NCI-H460 (cell line): ENCODE results near the gene RBFA. TPM values are rescaled to one million over a fixed set of nuclear protein-coding genes. Genes with fewer than 3 reads are reported as not detected.
"Not testable (repeated sequence)": the region's sequence is repeated elsewhere in the genome, so short reads cannot be mapped to it uniquely, and the experiment has no call there.

Experiments
- DNase-seq: peaks from one replicate; pipeline ENCODE4 v3.0.0-alpha.2; 2016; ENCODE audit warnings: low read depth; ENCODE audit errors: extremely low read depth
- total RNA-seq: library from RNA; depleted of rRNA; stranded (reverse); fragments of >200 nt; shearing (Covaris generic); gene quantifications from 2 replicates; pipeline ENCODE4 v1.2.3, GENCODE V29; 2014

Gene RBFA
- total RNA-seq, 1 experiment from 2014 or later, result 29.4 TPM

DNA sequence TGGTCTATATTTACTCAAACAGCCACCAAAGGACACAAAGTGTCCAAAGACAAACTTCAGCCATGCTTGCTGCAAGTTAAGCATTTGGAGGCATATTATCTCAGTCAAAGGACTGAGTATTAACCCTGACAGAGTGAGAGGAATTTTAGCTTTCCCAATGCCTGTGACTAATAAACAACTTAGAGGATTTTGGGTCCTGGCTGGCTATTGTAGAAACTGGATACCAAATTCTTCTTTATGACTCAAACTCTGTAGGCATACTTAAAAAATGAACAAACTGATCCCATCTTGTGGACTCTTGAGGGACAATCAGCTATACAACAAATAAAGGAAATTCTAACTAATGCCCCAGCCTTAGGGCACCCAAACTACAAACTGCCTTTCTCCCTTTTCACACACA, 6.5 kb upstream of the RBFA start:
- DNase-seq, result not testable (repeated sequence)

DNA sequence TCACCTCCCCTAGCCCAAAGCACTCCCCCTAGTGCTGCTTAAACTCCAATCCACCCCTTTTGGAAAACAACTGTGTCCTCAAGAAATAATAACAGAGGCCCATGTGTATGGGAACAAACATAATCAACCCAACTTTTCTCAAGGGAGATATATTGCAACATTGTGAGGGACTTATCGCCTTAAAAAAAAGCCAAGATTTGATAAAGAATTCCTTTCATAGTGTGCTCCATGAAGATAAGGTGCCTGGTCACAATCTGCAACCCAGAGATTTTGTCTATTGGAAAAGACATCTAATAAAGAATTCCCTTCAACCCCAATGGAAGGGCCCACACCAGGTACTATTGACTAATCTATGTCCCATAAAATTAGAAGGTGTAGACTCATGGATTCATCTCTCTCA, 4.5 kb upstream of the RBFA start:
- DNase-seq, result no peak

DNA sequence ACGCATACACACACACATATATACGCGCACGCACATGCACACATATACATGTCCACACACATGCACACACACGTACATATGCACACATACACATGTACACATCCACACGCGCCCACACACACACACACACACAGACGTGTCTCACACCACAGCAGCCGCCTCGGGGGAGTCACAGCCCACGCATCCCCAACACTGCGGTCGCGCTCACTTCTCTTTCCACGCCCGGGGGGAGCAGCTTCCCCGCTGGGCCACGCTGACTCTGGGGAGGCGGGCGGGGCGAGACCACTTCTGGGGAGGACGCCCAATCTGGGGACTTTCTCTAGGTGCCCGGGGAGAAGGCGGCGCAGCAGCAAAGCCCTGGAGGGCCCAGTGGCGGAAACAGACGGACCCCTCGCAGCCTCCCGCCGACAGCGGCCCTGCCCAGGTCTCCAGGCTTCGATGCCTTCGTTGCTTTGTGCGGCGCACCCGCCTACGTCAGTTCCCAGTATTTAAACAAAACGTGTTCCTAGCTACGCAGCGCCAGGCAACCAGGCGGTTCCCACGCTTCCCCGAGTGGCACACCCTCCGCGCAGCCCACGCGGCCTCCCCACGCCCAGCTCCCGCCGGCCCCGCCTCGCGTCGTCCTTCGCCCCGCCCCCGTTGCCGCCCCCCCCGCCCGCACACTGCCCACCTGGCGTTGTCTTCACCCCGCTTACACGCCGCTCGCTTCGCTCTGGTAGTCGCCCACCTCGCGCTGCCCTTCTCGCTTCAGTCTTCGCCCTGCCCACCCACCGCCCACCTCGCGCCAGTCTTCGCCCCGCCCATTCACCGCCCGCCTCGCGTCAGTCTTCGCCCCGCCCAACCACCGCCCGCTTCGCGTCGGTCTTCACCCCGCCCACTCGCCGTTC, 810 bp upstream of the RBFA start:
- DNase-seq, result no peak

DNA sequence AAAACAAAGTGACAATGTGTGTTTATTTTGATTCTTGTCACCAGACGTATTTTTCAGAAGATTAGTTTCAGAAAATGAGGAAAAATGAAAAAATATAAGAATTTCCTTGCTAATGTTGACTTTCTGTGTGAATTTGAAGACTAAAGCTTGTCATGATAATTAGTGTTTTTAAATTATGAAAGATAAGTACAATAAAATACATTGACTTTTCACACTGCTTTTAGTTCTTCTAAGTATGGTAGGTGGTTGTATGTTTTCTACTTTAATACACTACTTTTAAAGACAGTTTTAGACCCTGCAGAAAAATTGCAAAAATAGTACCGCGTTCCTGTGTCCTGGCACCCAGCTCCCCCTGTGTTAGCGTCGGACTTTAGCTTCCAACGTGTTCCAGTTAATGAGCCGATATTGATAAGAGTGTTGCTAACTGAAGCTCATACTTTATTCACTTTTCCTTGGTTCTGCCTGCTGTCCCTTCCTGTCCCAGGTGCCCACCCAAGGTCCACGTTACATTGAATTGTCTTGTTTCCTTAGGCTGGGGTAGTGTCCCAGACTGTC, 695 bp downstream of the RBFA start:
- no peak for DNase-seq

DNA sequence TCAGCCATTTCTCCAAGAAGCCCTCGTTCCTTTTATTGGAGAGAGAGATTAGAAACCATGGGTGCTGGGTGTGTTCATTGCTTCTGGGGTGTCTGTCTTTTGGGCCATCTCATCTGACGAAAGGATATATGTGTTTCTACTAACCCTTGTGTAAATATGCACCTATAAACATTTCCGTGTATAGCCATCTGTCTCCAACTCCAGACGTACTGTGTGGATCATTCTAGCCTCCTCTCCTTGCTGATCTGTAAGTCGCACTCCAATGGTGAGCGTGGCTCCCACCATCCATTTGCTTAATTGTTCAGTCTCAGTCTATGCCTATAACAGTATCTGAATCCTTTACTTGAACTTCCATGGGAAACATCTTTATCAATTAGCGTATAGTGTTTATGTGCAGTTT, 1.8 kb downstream of the RBFA start:
- DNase-seq, result no peak

DNA sequence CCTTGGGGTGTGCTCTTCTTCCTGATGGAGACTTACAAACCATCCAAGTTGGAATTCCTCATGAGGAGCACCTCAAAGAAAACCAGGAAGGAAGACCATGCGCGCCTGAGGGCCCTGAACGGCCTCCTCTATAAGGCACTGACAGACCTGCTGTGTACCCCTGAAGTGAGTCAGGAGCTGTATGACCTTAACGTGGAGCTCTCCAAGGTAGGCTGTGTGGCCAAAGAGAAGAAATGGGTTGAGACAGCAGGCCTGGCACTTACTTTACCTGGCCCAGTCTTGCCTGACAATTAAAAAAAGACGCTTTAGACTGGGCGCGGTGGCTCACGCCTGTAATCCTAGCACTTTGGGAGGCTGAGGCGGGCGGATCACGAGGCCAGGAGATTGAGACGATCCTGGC, 3.1 kb downstream of the RBFA start:
- DNase-seq, result no peak

DNA sequence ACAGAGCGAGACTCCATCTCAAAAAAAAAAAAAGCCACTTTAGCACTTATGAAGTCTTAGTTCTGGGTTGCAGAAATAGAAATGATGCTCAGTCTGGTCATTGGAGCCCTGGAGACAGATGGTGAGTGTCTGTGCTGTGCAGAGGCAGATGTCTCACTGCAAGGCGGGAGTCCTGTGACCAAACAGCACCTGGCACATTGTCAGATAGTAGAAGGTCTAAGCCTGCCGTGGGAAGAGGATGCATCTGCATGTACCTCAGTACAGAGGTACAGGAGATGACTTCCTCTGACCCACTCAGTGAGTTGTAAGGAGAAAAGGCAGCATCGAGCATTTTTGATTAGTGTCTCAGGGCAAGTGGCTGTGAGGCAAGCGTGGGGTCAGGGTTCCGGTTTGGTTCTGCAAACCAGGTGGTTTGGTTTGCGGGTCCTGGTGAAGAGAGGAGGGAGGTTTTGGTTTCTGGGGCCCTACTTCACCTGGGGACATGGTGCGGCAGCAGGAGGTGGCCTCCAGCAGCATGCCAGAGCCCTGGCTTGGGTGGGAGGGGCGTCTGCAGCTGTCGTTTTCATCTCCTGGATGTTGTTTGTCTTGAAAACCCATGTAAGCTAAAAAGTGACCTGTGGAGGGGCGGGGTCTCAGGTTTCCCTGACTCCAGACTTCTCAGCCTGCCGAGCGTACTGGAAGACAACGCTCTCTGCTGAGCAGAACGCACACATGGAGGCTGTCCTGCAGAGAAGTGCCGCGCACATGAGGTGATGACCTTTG, 3.8 kb downstream of the RBFA start:
- DNase-seq, result no peak

DNA sequence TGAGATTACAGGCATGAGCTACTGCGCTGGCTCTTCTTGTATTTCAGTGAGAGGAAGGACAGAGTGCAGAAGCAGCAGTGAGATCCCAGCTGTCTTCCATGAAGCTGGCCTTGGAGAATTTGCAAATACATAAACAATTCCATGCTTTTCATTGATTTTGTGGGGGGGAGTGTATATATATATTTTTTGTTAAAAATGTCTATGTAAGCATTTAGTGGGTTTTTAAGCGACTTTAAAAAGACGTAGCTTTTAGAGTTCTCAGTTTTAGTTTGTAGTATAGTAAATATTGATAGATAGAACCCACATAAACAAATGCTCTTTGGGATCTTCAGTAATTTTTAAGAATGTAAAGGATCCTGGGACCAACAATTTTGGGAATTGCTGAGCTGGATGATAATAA, 6.3 kb downstream of the RBFA start:
- DNase-seq, result no peak

DNA sequence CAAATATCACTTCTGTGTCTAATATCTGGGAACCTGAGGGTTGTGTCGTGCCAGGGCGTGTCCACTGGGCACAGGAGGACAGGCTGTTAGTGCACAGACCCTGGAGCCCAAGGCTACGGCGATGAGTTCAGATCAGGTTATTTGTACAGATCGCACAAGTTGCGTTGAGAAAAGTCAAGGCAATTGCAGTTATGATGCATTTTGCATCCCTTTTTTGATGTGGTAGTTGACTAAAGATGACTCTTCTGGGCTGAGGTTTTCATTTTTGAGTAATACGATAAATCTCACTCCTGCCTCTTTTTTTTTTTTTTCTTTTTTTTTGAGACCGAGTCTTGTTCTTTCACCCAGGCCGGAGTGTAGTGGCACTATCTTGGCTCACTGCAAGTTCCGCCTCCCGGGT, 7.2 kb downstream of the RBFA start:
- no peak for DNase-seq

DNA sequence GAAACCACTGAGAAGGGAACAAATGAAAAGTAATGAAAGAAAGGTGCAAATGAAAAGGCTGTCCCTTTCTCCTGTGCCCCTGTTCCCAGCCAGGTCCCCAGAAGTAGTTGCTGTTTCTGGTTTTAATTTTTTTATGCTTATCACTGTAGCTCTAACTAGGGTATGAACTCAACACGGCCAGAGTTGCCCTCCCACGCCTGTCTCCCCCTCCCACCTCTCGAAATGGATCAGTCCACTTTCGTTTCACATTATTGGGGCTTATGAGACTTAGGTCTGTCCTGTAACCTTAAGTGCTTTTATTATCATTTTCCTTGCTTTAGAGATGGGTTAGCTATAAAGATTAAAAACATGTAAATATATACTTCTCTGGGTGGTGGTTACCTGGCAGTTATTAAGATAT, 8.6 kb downstream of the RBFA start:
- no peak for DNase-seq

DNA sequence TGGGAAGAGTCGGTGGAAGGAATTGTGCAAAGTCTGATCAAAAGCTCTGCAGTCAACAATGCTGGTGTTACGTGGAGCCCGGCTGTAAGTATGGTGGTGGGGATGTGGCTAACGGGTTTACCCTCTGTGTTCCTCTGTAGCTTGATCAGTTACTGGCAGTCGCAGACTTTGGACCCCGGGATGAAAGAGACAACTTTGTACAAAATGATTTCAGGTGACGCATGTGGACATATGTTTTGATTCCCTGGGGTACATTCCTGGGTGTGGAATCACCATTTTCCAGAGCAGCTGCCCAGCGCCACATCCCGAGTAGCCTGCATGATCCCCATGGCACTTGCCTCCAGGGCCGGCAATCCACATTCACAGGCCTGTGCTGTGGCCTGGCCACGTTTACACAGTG, 9.8 kb downstream of the RBFA start:
- no peak for DNase-seq

DNA sequence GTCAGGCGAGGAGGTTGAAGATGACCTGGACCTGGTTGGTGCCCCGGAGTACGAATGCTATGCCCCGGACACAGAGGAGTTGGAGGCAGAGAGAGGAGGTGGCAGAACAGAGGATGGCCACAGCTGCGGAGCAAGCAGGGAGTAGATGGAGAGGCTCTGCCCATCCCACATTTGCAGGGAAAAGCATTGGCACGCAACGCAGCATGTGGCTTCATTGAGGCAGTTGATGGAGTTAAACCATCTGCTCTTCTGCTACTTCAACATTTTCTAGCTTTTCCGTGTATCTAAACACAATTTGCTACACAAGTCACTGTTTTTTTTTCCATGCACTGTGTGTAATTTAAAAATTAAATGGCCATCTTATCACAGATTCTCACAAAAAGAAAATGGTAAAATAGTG, 11.8 kb downstream of the RBFA start:
- DNase-seq, result no peak

DNA sequence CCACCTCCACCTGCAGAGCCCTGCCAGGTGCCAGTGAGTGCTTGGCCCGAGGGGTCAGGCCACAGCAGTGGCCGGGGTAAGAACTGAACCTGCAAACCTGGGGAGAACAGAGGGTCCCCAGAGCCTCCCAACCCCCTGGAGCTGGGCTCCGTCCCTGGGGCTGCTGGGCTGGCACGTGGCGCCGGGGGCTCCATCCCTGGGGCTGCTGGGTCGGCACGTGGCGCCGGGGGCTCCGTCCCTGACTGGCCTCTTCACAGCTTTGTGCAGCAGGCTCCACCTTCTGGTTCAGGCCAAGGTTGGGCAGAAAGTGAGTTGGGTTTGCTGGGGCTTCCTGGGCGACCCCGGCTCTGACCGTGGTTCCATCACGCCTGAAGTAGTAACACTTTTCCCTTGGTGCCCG, 12.2 kb downstream of the RBFA start:
- DNase-seq, result no peak

DNA sequence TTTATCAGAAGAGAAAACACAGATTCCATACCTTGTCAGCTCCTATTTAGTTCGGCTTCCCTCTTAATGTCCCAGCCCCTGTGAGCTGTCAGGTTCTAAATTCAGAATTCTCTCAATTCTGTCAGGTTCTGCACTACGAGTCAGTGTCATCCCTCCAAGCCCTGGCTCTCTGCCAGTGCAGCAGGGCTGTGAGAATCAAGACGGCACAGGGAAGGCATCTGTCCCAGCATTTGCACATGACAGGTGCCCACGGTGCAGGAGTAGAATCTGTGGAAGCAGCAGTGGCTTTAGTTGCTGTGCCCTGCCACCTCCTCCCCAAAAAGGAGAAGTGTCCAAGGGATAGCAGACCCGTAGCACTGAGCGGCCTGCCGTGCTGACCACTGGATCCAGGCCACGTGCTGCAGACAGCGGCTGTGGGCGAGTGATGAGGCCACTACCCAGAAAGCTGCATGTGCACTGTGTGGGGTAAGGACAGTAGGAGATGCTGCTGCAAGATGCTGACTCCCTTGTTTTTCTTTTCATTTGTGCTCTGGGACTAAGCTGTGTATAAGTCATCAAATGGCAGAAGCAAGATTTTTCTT, 12.8 kb downstream of the RBFA start:
- DNase-seq, result no peak

DNA sequence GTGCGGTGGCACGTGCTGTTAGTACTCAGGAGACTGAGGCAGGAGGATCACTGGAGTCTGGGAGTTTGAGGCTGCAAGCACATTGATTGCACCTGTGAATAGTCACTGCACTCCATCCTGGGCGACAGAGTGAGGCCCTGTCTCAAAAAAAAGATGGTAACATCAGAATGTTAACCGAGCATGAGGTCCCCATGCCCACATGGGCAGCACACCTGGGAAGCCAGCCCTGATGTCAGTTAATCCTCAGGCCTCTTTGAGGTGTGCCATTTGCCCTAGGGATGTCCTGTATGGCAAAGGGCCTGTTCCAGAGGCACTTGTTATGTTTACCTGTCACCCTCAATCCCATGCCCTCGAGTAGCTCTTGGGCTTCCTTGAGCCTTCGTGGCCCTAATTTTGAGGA, 16.6 kb downstream of the RBFA start:
- no peak for DNase-seq

DNA sequence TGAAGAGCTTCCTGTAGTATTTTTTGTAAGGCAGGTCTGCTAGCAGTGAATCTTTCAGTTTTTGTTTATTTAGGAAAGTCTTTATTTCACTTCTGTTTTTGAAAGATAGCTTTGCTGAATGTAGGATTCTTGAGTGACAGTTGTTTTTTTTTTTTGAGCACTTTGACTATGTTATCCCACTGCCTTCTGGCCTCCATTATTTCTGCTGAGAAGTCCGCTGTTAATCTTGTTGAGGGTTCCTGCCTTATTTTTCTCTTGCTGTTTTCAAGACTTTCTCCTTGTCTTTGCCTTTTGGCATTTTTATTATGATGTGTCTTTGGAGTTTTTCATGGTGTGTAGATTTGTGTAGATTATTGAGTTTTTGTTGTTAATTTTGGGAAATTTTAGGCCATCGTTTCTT, 21.9 kb downstream of the RBFA start:
- DNase-seq, result no peak

DNA sequence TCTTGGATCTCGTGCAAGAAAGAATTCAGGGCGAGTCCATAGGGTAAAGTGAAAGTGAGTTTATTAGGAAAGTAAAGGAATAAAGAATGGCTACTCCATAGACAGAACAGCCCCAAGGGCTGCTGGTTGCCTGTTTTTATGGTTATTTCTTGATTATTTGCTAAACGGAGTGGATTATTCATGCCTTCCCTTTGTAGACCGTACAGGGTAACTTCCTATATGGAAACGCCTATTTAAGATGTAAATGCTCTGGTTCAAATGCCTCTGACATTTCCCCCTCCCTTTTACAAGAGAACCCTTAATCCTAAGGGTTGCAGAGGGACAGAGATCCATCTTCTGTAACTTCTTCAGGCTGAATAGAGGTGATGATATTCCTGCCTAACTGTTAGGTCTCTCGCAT, 25.7 kb downstream of the RBFA start:
- no peak for DNase-seq

DNA sequence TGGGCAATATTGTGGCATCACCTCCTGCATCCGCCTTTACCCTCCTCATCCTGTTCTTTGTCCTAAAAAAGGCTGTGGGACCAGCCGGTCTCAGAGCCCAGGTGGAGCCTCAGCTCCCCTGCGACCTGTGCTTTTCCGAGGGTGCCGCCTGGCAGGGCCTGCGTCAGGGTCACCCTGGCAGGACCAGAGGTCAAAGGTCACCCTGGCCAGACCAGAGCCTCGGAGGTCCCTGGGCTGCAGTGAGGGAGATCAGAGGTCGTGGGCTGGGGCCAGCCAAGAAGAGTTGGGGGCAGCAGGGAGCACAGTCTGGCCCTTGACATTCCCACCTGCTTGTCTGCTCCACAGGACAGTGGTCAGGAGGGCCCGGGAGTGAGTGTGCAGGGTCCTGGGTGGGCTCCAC, 31.5 kb downstream of the RBFA start:
- no peak for DNase-seq

DNA sequence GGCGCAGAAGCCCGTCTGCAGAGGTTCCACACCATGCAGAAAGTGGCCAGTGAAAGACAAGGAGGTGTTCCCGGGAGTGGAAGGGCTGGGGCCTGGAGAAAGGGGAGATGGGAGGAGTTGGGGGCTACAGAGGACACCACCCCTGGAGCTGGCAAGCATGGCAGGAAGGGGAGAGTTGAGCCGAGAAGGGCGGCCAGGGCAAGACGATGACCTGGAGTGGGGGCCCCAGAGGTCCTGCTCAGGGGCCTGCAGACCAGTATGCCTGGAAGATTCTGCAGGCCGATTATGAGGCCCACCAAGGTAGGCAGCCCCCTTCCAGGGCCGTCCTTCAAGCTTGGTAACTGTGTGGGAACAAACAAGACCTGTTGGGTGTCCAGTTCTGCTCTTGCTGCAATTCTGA, 33.1 kb downstream of the RBFA start:
- DNase-seq, result no peak

DNA sequence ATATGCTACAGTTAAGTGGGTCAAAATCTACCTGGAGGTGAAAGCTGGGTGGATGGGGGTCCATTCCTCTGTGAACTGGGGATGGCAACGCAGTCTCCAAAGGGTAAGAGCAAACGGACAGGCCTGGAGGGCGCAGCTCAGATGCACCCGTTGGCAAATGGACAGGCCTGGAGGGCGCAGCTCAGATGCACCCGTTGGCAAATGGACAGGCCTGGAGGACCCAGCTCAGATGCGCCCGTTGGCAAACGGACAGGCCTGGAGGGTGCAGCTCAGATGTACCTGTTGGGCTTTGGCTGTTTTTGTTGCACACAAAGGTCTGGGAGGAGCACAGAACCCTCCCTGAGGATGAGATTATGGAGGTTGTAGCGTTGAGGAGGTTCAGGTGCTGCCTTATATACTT, 33.7 kb downstream of the RBFA start:
- no peak for DNase-seq

DNA sequence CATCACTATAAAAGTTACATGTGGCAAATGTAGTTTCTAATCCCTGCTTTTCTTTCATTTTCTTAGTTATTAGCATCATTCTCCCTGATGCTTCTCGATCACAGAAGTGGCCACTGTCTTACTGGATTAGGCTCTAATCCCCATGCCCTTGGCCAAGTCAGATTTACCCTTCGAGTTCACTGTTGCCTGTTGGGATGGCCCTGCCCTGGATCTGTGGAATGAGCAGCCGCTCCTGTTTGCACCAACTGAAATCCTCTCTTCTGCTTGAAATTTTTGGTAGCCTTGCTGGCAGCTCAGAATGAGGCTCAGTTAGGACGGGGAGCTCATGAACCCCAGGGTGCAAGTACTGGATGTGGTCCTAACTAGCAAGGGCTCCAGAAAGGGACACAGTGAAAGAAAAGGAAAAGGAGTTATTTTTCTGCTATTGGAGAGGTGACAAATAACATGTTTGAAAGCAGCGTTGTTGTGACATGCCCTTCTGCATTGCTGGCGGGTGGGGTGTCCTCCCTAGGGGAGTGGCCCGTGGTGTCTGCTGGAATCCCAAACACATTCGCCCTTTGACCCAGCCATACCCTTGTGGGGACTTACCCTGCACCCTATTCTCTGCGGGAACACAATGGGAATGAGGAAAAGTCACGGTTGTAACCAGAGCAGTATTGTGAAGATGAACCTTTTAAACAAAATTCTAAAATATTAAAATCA, 34.5 kb downstream of the RBFA start:
- no peak for DNase-seq
